Activated T-cell treated with anti-CD3 and anti-CD28 coated beads, Interleukin-2, amount 50 U/mL, for 1 hour (primary cell): ENCODE results near the gene UEVLD.

ENCODE experiments used
- DNase-seq: peaks from one replicate; pipeline ENCODE4 v3.0.0-alpha.2; 2020

Gene UEVLD

GRCh38 chr11:18495271-18495670, 93.3 kb downstream of the UEVLD start:
- DNase-seq: no peak

DNA sequence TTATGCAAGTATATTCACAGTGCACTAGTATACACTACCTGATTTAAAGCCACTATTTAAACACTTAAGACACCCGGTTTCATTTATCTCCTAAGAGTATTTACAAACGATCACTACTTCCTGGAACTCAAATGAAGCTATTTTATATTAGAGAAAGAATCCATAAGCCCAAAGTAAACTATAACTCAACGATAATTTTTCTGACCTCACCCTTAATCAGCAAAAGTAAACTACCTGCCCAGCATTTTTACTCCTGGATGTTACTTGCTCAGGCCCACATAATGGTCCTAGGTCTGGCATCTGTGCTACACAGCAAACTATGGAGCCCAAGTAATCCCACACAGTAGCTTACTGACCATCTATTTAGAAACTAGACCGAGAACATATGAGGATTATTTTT, 95.2 kb downstream of the UEVLD start:
- no peak for DNase-seq

DNA sequence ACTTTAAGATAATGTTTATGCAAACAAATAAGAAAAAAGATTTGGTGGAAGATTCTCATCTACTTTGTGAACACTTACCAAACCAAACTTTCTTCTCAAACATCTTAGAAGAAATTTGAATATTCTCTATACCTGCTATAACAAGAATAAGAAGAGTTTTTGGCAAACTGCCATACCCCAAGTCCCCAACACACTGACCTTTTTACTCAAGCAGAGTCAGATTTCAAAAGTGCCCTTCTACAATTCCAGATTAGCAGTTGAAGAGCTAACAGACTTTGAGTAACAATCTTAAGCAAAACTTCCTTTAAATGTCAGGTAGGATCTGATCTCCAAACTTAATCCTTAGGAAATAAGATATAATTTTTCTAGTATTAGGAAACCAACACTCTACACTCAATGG, 95.6 kb downstream of the UEVLD start:
- no peak for DNase-seq

- no peak for DNase-seq
Measured at GRCh38 chr11:18491924-18492323, 96.6 kb downstream of the UEVLD start.

- no peak for DNase-seq
Measured at GRCh38 chr11:18490736-18491485, 97.6 kb downstream of the UEVLD start.

DNA sequence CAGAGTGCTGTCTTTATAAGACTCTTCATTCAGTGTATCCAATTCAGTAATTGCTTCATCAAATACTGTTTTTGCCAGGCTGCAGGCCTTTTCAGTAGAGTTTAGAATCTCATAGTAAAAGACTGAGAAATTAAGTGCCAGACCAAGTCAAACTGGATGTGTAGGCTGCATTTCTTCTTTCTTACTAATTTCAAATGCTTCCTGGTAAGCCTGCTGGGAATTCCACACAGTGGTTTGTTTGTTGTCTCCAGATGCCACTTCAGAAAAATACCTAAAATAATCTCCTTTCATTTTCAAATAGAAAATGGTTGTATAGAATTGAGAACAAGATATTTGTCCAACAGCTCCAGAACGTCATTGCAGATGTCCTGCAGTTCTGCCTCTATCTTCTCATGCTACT, 98.2 kb downstream of the UEVLD start:
- no peak for DNase-seq

DNA sequence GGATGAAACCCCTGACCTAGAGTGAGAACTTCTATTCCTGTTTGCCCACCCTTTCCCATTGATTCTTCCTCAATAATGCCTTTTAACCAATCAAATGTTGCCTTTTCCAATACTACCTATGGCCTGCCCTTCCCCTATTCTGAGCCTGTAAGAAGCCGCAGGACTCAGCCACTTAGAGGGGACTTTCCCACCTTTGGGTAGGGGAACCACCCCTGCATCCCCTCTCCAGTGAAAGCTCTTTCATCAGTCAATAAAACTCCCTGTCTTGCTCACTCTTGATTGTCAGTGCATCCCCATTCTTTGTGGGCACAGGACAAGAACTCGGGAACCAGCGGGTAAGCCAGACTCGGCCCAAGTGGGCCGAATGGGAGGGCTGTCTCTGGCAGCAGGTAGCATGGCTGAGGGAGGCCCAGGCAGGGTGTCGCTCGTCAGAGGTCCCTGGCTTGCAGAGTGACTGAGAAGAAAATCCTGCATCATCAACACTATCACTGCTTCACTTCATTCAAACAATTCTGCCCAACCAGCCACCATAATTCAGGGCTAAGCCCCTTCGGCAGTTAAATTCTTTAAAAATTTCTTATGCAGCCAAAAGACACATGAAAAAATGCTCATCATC, 102.5 kb downstream of the UEVLD start:
- no peak for DNase-seq
